HL-60 (cell line): Measurements from ENCODE around the gene CTSC.

Source experiments
- DNase-seq, 2 experiments: peaks; one replicate each; pipeline ENCODE4 v3.0.0-alpha.2; 2010 to 2020; ENCODE audit warnings: low read depth in 1 of 2, low spot score in 1 of 2
- H3K27ac ChIP-seq: fragments of 250-450 bp; sonication (Bioruptor Pico); replicated peaks from 2 replicates; pipeline ENCODE4 v1.5.1; 2020; ENCODE audit warnings: mild to moderate bottlenecking, moderate library complexity
- H3K27me3 ChIP-seq: fragments of 250-450 bp; sonication (Bioruptor Pico); 2 replicates; pipeline ENCODE4 v1.5.1; 2021; ENCODE audit warnings: mild to moderate bottlenecking, moderate library complexity; ENCODE audit not compliant: insufficient read depth, poor library complexity, severe bottlenecking
- H3K4me3 ChIP-seq: replicated peaks from 2 replicates; pipeline ENCODE4 v1.5.1; 2011; ENCODE audit warnings: mild to moderate bottlenecking, control low read depth, low read length; ENCODE audit not compliant: insufficient read depth
- GABPA ChIP-seq: IDR thresholded peaks from 2 replicates; pipeline ENCODE4 v1.6.1; 2012; ENCODE audit warnings: low read depth
- POLR2AphosphoS5 ChIP-seq: IDR thresholded peaks from 2 replicates; pipeline ENCODE4 v1.6.1; 2012; ENCODE audit warnings: low read depth
- SPI1 ChIP-seq: IDR thresholded peaks from 2 replicates; pipeline ENCODE4 v1.6.1; 2012; ENCODE audit warnings: low read depth, mild to moderate bottlenecking, borderline replicate concordance
- TF ChIP-seq, protein P1 (sequence below): IDR thresholded peaks from one replicate; pipeline ENCODE4 v1.5.1; 2011; ENCODE audit warnings: low read length, control low read depth, inconsistent platforms; ENCODE audit not compliant: insufficient read depth
- TF ChIP-seq, protein P2 (sequence below): IDR thresholded peaks from 2 replicates; pipeline ENCODE4 v1.6.1; 2012; ENCODE audit warnings: low read depth; ENCODE audit not compliant: insufficient replicate concordance

CTSC gene

DNA sequence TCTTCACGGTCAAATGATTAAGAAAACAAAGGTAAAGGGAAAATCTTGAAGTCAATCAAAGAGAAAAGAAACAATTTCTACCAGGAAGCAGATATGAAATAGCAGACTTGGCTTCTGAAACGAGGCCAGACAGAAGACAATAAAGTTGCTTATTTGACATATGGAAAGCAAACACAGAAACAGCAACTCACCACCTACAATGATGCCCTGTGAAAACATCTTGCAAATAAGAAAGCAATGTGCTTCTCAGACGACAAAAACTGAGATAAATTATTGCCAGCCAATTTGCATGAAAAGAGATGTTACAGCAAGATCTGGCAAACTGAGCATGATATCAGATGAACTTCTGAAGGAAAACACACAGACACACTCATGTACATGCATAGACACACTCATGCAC lies 45.9 kb upstream of the CTSC start:
- no peak for DNase-seq
- TF ChIP-seq SPI1: no peak
- TF ChIP-seq GABPA: no peak
- TF ChIP-seq, protein P1, sequence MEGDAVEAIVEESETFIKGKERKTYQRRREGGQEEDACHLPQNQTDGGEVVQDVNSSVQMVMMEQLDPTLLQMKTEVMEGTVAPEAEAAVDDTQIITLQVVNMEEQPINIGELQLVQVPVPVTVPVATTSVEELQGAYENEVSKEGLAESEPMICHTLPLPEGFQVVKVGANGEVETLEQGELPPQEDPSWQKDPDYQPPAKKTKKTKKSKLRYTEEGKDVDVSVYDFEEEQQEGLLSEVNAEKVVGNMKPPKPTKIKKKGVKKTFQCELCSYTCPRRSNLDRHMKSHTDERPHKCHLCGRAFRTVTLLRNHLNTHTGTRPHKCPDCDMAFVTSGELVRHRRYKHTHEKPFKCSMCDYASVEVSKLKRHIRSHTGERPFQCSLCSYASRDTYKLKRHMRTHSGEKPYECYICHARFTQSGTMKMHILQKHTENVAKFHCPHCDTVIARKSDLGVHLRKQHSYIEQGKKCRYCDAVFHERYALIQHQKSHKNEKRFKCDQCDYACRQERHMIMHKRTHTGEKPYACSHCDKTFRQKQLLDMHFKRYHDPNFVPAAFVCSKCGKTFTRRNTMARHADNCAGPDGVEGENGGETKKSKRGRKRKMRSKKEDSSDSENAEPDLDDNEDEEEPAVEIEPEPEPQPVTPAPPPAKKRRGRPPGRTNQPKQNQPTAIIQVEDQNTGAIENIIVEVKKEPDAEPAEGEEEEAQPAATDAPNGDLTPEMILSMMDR: no peak
- TF ChIP-seq, protein P2, sequence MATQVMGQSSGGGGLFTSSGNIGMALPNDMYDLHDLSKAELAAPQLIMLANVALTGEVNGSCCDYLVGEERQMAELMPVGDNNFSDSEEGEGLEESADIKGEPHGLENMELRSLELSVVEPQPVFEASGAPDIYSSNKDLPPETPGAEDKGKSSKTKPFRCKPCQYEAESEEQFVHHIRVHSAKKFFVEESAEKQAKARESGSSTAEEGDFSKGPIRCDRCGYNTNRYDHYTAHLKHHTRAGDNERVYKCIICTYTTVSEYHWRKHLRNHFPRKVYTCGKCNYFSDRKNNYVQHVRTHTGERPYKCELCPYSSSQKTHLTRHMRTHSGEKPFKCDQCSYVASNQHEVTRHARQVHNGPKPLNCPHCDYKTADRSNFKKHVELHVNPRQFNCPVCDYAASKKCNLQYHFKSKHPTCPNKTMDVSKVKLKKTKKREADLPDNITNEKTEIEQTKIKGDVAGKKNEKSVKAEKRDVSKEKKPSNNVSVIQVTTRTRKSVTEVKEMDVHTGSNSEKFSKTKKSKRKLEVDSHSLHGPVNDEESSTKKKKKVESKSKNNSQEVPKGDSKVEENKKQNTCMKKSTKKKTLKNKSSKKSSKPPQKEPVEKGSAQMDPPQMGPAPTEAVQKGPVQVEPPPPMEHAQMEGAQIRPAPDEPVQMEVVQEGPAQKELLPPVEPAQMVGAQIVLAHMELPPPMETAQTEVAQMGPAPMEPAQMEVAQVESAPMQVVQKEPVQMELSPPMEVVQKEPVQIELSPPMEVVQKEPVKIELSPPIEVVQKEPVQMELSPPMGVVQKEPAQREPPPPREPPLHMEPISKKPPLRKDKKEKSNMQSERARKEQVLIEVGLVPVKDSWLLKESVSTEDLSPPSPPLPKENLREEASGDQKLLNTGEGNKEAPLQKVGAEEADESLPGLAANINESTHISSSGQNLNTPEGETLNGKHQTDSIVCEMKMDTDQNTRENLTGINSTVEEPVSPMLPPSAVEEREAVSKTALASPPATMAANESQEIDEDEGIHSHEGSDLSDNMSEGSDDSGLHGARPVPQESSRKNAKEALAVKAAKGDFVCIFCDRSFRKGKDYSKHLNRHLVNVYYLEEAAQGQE: no peak
- TF ChIP-seq POLR2AphosphoS5: no peak
- Histone ChIP-seq H3K27me3 (no peaks in the 10 kb centered on the region), H3K4me3 (no peak overlapping the region), H3K27ac (no peak overlapping the region)

DNA sequence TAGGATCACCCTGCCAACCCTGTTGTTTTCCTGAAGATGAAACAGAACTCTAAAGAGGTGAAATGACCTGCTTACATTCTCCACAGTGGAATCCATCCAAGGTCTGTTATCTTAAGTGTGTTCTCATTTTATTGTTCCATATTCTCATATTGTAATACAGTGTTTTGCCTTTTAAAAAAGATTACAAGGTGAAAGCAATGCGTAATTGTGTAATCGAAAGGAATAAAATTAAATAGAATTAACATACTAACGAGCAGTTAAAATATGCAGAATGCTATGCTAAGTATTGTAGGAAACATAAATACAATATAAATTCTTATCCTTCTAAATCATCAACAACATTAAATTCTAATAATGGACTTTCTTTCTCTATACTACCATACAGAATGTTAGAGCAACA lies 41.6 kb upstream of the CTSC start:
- TF ChIP-seq POLR2AphosphoS5 (no peak), SPI1 (no peak), GABPA (no peak)
- TF ChIP-seq, protein P1: no peak
- TF ChIP-seq, protein P2: no peak
- no peaks in the 10 kb centered on the region for H3K27me3 ChIP-seq
- H3K27ac ChIP-seq: no peak overlapping the region
- no peak overlapping the region for H3K4me3 ChIP-seq
- no peak for DNase-seq

DNA sequence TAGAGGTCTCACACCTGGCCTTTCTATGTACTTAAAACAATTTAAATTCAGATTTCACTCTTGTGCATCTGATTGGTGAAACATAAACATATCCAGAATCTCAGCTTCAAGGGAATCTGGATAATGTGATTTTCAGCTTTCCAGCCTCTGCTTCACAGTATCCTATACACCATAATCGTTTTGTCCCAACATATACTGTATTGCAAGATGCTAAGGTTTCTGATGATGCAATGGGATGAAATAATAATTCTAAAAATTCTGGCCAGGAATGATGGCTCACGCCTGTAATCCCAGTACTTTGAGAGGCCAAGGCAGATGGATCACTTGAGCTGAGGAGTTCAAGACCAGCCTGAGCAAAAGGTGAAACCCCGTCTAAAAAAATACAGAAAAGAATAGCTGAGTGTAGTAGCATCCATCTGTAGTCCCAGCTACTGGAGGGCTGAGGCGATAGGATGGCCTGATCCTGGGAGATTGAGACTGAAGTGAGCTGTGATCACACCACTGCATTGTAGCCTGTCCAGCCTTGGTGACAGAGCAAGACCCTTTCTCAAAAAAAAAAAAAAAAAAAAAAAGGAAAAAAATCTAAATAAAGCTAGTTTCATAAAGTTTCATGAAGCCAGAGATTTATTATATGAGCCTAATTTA lies 41.0 kb upstream of the CTSC start:
- no peak overlapping the region for H3K27ac ChIP-seq
- no peak overlapping the region for H3K4me3 ChIP-seq
- TF ChIP-seq, protein P2: no peak
- no peak for TF ChIP-seq GABPA
- no peaks in the 10 kb centered on the region for H3K27me3 ChIP-seq
- DNase-seq: no peak

DNA sequence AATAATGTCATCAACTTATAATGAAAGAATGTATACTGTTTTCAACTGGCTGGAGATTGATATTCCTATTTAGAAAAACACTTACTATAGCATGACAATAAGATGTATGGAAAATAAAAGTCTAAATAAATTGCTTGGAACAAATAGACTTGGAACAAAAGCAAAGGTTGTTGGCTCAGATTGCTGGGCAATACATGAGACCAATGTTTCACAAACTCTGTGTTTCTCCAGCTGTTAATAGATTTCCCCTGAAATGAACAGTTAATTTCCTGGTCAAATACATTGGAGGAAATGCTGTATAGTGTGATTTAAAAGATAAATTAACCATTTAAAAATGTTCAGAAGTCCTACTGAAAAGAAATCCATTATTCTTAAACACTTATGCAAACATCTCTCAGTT lies 40.1 kb upstream of the CTSC start:
- no peak for DNase-seq
- TF ChIP-seq, protein P1: no peak
- TF ChIP-seq GABPA: no peak

More for the DNA sequence above, 40.1 kb upstream of the CTSC start:
- Histone ChIP-seq H3K27ac (no peak overlapping the region), H3K4me3 (no peak overlapping the region), H3K27me3 (no peaks in the 10 kb centered on the region)
